Fibroblast of skin of right quadriceps (primary cell): ENCODE results near the gene SYT15B.
"Not testable (repeated sequence)": the region's sequence is repeated elsewhere in the genome, so short reads cannot be mapped to it uniquely, and the experiment has no call there.

Experiments used
- DNase-seq: peaks from one replicate; pipeline ENCODE4 v3.0.0-alpha.2; 2013

The SYT15B gene

GRCh38 chr10:47725047-47725446, 38.3 kb downstream of the SYT15B start:
- DNase-seq = not testable (repeated sequence)

GRCh38 chr10:47724119-47724518, 39.3 kb downstream of the SYT15B start:
- not testable (repeated sequence) for DNase-seq

GRCh38 chr10:47723362-47723761, 40.0 kb downstream of the SYT15B start:
- DNase-seq = not testable (repeated sequence)

- not testable (repeated sequence) for DNase-seq
Observed at GRCh38 chr10:47717011-47717769, 46.2 kb downstream of the SYT15B start.
